Gastrocnemius medialis (tissue), 4 donors: ENCODE data around the gene DENND1A. TPM values are rescaled to one million over a fixed set of nuclear protein-coding genes. Genes with fewer than 3 reads are reported as not detected.

Experiments used
- ATAC-seq, 2 donors: fragments of 150-250 bp; one replicate each; pipeline ENCODE4 v1.9.1; 2016
- DNase-seq, 2 donors: peaks; one replicate each; pipeline ENCODE4 v3.0.0-alpha.2; 2019
- H3K27ac ChIP-seq, 4 donors: fragments of 200-600 bp; sonication (generic); 1 replicate in 1 of 4; 2 replicates in 3 of 4; pipeline ENCODE4 v1.5.1; 2016 to 2018; ENCODE audit warnings: mild to moderate bottlenecking in 2 of 4, moderate library complexity in 1 of 4
- H3K27me3 ChIP-seq, 3 donors: fragments of 200-600 bp; sonication (generic) in 2 of 3; 1 replicate in 1 of 3; 2 replicates in 2 of 3; pipeline versions ENCODE4 v1.5.1 to v1.6.0; 2016 to 2019; ENCODE audit warnings: mild to moderate bottlenecking in 1 of 3, moderate library complexity in 1 of 3
- H3K36me3 ChIP-seq, 2 donors: fragments of 200-600 bp; sonication (generic) in 1 of 2; one replicate each; pipeline ENCODE4 v1.5.1; 2017 to 2018
- H3K4me1 ChIP-seq, 2 donors: fragments of 200-600 bp; sonication (generic) in 1 of 2; one replicate each; pipeline ENCODE4 v1.5.1; 2016 to 2017; ENCODE audit warnings: mild to moderate bottlenecking in 2 of 2
- H3K4me3 ChIP-seq, 4 donors: fragments of 200-600 bp; sonication (generic) in 3 of 4; 1 replicate in 1 of 4; 2 replicates in 3 of 4; pipeline ENCODE4 v1.5.1; 2016 to 2019; ENCODE audit warnings: mild to moderate bottlenecking in 2 of 4
- H3K9me3 ChIP-seq, 3 donors: fragments of 200-600 bp; sonication (generic) in 2 of 3; 1 replicate in 1 of 3; 2 replicates in 2 of 3; pipeline ENCODE4 v1.5.1; 2016 to 2019
- POLR2A ChIP-seq, 2 donors: fragments of 450-650 bp; IDR thresholded peaks; one replicate each; pipeline ENCODE4 v1.6.1; 2017; ENCODE audit warnings: antibody characterized with exemption in 2 of 2, mild to moderate bottlenecking in 2 of 2, moderate library complexity in 2 of 2
- in situ Hi-C, 4 donors: fragments of 200-750 bp; cut with MboI; loops; one replicate each; pipeline versions ENCODE4 v1.15.0 to v1.8.0; 2017; ENCODE audit warnings: low sequenced_read_pairs in 4 of 4
- intact Hi-C: fragments of 100-400 bp; cut with DNase I; formaldehyde crosslinking; loops from one replicate; pipeline ENCODE4 v1.15.1; 2023; ENCODE audit warnings: low total_unique reads
- total RNA-seq, 4 donors: library from RNA; depleted of rRNA; stranded (reverse); fragments of >200 nt; gene quantifications; one replicate each; pipeline versions ENCODE4 v1.1.0 to v1.2.3, GENCODE V29; 2016
- TF ChIP-seq, protein P1 (sequence below), 5 experiments: fragments of 450-650 bp in 3 of 5; fragments of 200-600 bp in 2 of 5; sonication (generic) in 2 of 5; IDR thresholded peaks in 4 of 5; conservative IDR thresholded peaks in 1 of 5; 1 replicate in 4 of 5; 2 replicates in 1 of 5; pipeline ENCODE4 v1.5.1; 2016 to 2019; ENCODE audit warnings: antibody characterized with exemption in 5 of 5, mild to moderate bottlenecking in 3 of 5, moderate library complexity in 3 of 5

The DENND1A gene
- total RNA-seq, 4 donors from 2014 or later, result 14.1 to 24.6 (median 16.4) TPM

DNA sequence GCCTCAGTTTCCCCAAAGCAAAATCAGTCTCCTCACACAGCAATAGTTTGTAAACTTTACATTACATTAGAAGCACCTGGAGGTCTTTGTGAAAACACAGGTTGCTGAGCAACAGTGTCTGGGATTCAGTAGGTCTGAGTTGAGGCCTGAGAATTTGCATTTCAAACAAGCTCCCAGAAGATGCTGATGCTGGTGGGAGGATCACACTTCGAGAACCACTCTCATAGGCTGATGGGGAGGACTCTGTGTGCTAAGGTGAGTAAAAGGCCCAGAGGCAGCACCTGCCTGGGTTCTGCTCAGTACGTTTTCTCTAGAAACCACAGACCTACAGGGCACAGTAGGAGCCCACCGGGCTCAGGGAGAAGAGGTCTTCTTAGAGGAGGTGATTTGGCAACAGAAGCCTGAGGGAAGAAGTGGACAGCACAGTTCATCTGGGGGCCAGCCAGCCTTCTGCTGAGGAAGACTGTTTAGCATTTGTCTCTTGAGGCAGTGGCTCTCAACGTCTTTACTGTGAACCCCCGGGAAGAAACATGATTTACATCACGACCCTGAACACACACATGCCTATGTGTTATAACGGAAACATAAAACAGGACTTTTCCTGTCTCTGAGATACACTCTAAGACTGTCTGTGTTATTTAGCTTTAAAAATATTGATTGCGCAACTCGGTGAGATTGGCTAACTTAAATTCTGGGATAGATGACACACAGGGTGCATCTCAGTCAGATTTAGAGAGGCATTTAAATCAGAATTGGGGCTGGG, 24.8 kb upstream of the DENND1A start:
- Histone ChIP-seq H3K27me3 (peaks cover 0 to 2% (median 0%) of the 10 kb centered on the region in 3 donors), H3K4me3 (no peak overlapping the region), H3K27ac (no peak overlapping the region), H3K9me3 (no peaks in the 10 kb centered on the region), H3K36me3 (no peaks in the 10 kb centered on the region), H3K4me1 (no peaks in the 10 kb centered on the region)
- intact Hi-C loops, result no loop called here
- ATAC-seq (no peak), DNase-seq (no peak)
- TF ChIP-seq, protein P1, sequence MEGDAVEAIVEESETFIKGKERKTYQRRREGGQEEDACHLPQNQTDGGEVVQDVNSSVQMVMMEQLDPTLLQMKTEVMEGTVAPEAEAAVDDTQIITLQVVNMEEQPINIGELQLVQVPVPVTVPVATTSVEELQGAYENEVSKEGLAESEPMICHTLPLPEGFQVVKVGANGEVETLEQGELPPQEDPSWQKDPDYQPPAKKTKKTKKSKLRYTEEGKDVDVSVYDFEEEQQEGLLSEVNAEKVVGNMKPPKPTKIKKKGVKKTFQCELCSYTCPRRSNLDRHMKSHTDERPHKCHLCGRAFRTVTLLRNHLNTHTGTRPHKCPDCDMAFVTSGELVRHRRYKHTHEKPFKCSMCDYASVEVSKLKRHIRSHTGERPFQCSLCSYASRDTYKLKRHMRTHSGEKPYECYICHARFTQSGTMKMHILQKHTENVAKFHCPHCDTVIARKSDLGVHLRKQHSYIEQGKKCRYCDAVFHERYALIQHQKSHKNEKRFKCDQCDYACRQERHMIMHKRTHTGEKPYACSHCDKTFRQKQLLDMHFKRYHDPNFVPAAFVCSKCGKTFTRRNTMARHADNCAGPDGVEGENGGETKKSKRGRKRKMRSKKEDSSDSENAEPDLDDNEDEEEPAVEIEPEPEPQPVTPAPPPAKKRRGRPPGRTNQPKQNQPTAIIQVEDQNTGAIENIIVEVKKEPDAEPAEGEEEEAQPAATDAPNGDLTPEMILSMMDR (IDR thresholded peaks at IDR 0.05 in 4 of 5, conservative IDR thresholded peaks at IDR 0.05 in 1 of 5), result no peak
- TF ChIP-seq POLR2A (IDR thresholded peaks at IDR 0.05), result no peak
- in situ Hi-C loops, result no loop called here

DNA sequence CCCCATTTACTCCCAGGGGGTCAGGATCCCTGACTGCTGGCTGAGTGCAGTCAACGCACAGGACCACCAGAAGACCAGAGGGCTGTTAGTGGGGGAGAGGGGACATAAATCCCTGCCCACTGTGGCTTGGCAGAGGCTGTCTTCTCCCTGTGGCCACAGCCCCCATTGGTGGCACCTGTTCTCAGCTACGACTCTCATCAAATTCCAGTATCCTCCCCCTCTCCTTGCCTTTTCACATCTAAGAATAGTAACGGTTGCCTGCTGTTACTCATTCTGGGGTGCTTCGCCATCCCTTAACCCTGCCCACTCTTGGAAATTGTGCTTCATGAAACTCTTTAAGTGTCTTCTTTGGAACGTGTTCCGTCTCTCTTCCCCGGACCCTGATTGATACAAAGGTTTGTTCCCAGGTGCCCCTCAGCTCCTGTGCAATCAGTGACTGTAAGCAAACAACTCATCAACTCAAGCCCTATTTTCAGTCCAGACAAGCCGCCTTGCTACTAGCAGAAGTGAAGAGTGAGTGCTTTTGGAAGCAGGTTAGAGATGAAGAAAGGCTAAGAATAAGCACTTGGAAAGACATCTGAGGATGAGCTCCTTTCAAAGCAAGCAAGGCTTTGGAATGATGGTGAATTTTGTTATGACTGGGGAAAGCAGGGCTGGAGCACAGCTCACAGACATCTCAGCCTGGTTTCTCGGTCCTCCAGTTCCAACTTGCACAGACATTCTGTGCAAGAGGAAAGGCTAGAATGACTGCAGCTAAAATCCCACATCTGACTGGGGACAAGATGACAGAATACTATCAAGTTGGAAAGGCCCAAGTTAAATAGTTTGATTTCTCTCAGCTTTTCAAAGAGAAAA, 22.9 kb upstream of the DENND1A start:
- TF ChIP-seq POLR2A (IDR thresholded peaks at IDR 0.05), result no peak
- no peaks in the 10 kb centered on the region for H3K36me3 ChIP-seq
- no peak overlapping the region for H3K4me3 ChIP-seq
- H3K27ac ChIP-seq, result no peak overlapping the region
- intact Hi-C loops, result no loop called here
- no peaks in the 10 kb centered on the region for H3K9me3 ChIP-seq
- in situ Hi-C loops, result no loop called here
- no peaks in the 10 kb centered on the region for H3K4me1 ChIP-seq
- DNase-seq, result no peak
- H3K27me3 ChIP-seq, result no peaks in the 10 kb centered on the region
- no peak for ATAC-seq

DNA sequence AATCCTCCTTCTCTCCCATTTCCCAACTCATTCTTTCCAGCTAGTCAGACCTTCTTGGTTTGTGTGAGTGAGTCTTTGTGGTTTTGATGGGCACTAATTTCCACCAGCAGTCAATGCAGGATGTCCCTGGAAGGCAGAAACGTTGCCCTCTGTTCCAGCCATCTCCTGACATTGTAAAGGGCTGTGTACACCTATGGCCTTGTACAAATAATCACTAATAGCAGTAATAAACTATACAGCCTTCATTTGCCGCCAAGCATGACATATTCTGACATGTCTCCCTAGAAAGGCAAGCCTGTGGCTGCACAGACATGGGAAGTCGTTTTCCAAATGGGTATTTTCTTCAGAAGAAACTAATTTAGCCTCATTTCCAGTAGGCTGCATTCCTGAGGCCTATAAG, 18.4 kb upstream of the DENND1A start:
- no peak for ATAC-seq
- intact Hi-C loops, result no loop called here
- DNase-seq, result no peak
- Histone ChIP-seq H3K27me3 (no peaks in the 10 kb centered on the region), H3K36me3 (no peaks in the 10 kb centered on the region), H3K4me3 (no peak overlapping the region), H3K9me3 (no peaks in the 10 kb centered on the region), H3K4me1 (no peaks in the 10 kb centered on the region), H3K27ac (no peak overlapping the region)
- in situ Hi-C loops, result no loop called here
- TF ChIP-seq POLR2A (IDR thresholded peaks at IDR 0.05), result no peak
- TF ChIP-seq, protein P1 (IDR thresholded peaks at IDR 0.05 in 4 of 5, conservative IDR thresholded peaks at IDR 0.05 in 1 of 5), result no peak

DNA sequence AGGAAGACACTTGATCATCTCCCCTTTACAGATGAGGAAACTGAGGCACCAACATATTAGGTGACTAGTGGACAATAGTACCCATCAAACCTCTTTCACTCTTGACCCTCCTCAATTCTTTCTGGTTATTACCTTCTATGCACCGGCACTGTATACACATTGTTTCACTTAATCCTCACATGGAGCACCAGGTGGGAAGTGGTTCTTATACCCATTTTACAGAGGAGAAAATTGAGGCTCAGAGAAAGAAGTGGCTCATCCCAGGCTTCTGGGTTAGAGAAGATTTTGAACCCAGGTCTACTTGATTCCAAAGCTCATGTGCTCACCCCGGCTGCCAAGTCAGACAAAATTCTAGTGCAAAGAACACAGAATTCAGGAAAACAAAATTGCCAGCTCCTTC, 17.4 kb upstream of the DENND1A start:
- Histone ChIP-seq H3K27me3 (no peaks in the 10 kb centered on the region), H3K4me3 (no peak overlapping the region), H3K27ac (no peak overlapping the region), H3K9me3 (no peaks in the 10 kb centered on the region), H3K4me1 (no peaks in the 10 kb centered on the region), H3K36me3 (no peaks in the 10 kb centered on the region)
- in situ Hi-C loops, result no loop called here
- ATAC-seq (no peak), DNase-seq (no peak)
- intact Hi-C loops, result no loop called here
- TF ChIP-seq POLR2A (IDR thresholded peaks at IDR 0.05), result no peak
- TF ChIP-seq, protein P1 (IDR thresholded peaks at IDR 0.05 in 4 of 5, conservative IDR thresholded peaks at IDR 0.05 in 1 of 5), result no peak

DNA sequence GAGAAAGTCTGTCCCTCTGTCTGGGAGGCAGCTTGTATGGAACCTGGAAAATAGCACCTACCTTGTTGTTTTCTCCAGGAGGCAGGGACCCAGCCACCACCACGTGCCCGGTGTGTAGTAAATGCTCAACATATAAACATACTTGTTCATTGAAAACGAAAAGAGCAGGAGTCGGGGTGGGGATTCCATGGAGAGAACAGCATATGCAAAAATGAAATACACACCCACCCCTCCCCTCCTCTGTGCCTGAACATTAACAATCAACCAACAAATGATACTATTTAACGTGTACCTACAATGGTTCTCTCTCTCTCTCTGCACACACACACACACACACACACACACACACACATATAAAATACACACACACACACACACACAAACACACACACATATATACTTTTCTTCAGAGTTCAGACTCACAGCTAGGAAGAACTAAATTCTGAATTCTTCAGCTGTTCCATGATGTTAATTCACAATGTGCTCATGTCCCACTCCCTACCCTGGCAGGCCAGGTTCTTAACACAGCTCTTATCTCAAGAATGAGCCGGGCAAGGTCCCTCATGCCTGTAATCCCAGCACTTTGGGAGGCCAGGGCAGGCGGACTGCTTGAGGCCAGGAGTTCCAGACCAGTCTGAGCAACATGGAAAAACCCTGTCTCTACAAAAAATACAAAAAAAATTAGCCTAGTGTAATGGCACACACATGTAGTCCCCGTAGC, 16.3 kb upstream of the DENND1A start:
- no peaks in the 10 kb centered on the region for H3K36me3 ChIP-seq
- TF ChIP-seq, protein P1 (IDR thresholded peaks at IDR 0.05 in 4 of 5, conservative IDR thresholded peaks at IDR 0.05 in 1 of 5), result no peak
- no peak for TF ChIP-seq POLR2A (IDR thresholded peaks at IDR 0.05)
- ATAC-seq, result no peak
- H3K4me1 ChIP-seq, result no peaks in the 10 kb centered on the region
- DNase-seq, result no peak
- no peaks in the 10 kb centered on the region for H3K9me3 ChIP-seq
- no peak overlapping the region for H3K27ac ChIP-seq
- H3K27me3 ChIP-seq, result no peaks in the 10 kb centered on the region
- no peak overlapping the region for H3K4me3 ChIP-seq
- in situ Hi-C loops, result no loop called here
- intact Hi-C loops, result no loop called here
